ENCODE data around the gene PCDHGC3.

PCDHGC3 gene

DNA sequence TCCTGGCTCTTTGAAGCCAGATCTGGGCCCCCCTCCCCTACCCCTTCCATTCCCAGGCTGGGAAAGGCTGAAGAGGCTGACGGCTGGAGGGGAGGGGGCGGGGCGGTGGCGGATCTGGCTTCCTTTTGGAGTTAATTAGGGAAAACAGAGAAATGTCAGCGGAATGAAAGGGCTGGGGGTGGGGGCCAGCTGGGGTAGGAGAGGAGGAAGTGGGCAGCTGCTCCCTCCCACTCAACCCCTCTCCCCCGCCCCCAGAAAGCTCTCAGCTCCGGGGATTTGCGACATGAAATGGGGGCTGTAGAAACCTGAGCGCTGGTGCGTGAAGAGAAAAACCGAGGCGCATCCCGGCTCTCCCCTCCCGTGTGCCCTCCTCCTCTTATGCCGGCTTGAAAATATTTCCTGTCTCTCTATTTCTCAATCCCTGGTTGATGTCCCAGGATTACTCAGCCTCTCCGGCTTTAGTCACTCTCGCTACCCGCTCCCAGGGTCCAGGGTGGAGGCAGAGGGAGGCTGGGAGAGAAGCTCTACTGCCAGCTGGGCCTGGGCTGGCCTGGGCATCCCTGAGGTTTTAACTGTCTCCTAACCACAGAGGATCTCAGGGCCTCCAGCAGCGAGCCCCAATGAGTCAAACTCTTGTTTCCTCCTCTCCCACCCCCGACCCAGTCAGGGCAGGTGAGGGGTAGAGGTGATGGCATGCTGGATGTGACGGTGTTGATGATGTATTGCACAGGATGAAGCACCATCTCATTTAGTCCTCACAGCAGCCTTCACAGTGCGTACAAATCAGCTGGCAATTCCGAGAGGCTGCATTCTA is 33.2 kb downstream of the PCDHGC3 start:
- DNase-seq: no peak

DNA sequence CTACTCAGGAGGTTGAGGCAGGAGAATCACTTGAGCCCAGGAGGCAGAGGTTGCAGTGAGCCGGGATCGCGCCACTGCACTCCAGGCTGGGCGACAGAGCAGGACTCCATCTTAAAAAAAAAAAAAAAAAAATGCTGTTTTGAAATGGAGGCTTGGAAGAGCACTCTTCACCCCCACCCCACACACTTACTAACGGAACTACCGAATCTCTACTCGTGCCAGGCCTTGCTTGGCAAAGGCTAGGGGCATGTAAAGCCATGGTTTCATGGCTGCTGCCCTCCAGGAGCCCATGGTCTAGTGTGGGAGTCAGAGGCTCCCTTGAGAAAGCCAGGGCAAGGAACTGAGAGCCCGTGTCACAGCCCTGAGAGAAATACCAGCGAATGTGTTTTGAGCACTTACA is 34.4 kb downstream of the PCDHGC3 start:
- no peak for DNase-seq

DNA sequence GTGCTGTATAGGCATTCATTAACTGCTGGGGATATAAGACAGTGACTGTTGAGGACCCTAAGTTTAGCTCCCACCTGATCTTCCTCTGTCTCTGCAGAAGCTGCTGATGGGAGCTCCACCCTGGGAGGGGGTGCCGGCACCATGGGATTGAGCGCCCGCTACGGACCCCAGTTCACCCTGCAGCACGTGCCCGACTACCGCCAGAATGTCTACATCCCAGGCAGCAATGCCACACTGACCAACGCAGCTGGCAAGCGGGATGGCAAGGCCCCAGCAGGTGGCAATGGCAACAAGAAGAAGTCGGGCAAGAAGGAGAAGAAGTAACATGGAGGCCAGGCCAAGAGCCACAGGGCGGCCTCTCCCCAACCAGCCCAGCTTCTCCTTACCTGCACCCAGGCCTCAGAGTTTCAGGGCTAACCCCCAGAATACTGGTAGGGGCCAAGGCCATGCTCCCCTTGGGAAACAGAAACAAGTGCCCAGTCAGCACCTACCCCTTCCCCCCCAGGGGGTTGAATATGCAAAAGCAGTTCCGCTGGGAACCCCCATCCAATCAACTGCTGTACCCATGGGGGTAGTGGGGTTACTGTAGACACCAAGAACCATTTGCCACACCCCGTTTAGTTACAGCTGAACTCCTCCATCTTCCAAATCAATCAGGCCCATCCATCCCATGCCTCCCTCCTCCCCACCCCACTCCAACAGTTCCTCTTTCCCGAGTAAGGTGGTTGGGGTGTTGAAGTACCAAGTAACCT is 35.3 kb downstream of the PCDHGC3 start:
- DNase-seq: no peak

DNA sequence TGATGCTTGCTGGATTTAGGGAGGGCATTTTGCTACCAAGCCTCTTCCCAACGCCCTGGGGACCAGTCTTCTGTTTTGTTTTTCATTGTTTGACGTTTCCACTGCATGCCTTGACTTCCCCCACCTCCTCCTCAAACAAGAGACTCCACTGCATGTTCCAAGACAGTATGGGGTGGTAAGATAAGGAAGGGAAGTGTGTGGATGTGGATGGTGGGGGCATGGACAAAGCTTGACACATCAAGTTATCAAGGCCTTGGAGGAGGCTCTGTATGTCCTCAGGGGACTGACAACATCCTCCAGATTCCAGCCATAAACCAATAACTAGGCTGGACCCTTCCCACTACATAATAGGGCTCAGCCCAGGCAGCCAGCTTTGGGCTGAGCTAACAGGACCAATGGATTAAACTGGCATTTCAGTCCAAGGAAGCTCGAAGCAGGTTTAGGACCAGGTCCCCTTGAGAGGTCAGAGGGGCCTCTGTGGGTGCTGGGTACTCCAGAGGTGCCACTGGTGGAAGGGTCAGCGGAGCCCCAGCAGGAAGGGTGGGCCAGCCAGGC is 36.1 kb downstream of the PCDHGC3 start:
- no peak for DNase-seq

DNA sequence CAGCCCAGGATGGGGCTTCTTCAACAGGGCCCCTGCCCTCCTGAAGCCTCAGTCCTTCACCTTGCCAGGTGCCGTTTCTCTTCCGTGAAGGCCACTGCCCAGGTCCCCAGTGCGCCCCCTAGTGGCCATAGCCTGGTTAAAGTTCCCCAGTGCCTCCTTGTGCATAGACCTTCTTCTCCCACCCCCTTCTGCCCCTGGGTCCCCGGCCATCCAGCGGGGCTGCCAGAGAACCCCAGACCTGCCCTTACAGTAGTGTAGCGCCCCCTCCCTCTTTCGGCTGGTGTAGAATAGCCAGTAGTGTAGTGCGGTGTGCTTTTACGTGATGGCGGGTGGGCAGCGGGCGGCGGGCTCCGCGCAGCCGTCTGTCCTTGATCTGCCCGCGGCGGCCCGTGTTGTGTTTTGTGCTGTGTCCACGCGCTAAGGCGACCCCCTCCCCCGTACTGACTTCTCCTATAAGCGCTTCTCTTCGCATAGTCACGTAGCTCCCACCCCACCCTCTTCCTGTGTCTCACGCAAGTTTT is 36.7 kb downstream of the PCDHGC3 start:
- DNase-seq: peak; percentile 84

DNA sequence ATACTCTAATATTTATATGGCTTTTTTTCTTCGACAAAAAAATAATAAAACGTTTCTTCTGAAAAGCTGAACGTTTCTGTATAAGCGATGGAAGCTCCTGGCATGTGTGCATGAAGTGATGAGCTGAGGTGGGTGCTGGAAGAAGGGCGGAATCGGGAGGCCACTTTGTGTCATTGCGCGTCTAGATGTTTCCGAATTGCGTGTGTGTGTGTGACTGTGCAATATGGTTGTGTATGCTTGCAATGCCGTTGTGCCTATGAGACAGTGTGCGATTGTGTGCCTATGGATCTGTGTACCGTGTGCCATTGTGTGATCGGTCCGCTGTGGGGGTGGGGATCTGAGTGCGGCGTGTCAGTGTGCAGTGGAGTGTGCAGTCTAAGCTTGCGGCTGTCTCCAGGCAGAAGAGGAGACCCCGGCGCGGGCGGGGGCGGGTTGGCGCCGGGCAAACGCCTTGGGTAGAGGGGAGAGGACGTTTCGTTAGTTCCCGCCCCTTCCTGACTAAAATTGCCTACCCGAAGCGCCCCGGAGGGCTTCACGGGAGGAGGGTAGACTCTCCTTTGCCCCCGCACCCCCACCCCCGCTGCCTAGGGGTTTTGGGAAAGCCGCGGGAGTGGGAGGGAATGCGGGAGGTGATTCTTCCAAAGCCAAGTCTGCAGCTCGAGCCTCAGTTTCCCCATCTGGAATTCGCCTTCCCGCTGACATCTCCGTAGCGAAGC is 37.3 kb downstream of the PCDHGC3 start:
- DNase-seq: peak; percentile 24

DNA sequence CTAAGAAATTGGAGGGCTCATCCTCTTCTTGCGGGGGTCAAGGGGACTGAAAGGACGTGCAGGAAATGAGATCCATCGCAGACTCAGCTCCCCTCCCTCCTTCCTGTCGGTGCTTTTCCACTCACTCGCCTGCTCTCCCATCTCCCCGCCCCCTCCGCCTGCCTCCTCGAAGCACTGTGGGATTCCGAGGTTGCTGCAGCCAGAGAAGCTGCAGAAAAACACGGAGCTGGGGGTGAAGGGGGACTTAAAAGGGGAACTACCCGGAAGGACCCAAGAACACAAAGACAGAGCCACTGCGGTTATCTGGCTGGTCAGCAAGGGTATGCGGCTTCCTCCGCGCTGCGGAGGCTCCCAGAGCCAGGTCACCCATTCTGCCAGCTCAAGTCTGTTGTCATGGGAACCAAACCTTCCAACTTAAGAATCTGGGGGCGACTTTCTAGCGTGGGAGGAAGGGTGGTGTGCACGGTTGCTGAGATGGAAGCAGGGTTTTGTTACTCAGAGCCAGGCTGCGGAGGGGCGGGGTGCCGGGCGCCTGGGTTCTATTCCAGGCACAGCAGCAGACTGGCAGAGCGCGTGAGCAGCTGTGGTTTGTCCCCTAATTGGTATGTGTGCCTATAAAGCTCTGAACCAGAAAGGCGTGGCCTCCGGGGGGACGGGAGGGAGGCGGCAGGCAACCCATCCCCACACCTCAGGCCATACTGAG is 38.0 kb downstream of the PCDHGC3 start:
- peak; percentile 32 for DNase-seq

DNA sequence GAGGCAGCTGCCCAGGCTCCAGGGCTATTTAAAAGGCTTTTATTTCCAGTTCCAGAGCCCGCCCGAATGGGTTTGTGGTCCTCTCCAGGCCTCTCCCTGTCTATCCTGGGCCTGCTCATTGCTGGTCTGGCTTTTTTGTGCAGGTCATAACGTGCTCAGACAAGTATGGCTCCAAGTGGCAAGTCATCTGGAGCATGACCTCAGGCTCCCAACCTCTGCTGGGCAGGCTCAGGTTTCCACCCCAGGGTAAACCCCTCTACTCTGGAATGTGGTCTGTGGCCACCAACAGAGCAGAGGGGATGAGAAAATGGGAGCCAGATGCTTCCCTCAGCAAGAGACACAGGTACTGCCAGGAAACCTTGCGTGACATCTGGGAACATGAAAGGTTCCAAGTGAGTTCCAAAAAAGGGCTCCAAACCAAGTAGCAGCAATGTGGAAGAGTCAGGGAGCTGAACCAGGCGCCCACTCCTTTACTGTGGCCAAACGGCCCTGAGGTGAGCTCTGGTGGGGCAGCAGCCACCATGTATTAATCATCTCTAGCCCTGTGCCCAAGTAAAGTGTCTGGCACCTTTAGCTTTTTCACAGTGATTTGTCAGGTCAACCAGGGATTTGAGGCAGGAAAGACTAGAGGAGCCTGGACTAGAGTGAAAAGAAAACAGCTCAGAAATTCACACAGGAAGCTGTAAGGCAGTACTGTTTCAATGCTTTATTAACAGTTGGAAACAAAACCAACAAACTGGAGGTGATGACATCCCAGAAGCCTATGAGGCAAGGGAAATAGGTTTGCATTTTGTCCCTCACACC is 38.8 kb downstream of the PCDHGC3 start:
- no peak for DNase-seq

DNA sequence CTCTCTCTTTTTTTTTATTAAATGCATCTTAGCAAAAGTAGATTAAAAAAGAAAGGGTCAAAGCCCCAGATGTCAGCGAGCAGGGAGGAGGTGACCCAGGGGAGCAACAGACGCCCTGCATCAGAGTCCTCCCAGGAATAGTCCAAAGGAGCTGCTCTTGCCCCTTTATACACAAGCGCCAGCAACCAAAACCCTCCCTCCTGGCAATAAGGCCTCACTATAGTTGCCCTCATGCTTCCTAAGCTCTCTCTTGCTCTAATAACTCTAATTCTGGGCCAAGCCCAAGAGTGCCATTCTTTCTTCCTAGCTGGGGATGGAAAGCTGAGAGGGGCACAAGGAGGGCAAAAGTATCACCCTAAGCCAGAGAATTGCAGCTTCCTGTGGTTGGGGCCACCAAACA is 39.4 kb downstream of the PCDHGC3 start:
- no peak for DNase-seq

DNA sequence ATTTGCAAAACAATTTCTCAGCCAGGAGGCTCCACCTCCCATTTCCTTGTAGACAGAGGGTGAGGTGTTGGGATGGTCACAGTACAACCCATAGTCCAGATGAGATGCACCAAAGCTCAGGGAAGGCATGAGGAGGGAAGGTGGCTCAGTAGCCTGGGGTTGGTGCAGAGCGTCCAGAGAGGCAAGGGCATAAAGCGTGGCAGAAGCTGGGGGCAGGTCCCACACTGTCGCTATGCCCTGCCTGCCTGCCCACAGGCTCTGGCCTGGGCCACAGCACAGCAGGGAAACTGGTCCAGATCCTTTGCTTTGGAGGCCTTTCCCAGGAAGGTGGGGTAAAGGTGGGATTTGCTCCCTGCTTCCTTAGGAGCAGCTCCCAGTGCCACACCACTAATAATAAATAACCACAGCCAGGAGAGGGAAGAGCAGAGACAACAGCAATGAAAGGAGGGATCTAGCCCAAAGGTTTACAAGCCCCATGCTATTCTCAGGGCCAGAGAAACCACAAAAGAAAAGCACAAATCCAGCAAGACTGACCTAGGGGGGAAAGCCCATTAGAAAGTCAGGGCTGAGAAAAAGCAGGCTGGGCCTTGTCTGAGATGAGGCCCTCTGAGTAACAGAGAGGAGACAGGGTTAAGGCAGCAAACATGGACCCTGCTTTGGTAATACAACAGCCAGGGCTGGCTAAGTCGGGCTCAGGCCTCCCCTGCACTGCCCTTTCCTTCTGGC is 40.3 kb downstream of the PCDHGC3 start:
- no peak for DNase-seq

DNA sequence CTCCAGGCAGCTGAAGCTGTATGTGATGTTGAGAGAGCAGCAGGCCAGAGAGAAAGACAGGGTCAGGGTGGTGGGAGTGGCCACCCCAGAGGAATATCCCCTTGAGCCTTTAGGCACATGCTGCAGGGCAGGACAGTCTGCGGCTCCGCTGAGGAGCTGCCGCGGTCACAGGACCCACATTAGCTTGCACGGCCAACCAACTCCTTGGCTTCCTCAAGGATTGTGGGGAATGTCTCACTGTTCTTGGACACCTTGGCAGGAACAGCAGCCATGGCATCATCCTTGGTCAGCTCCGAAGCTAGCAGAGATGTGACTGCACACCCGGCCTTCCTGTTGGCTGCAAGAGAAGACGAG is 40.9 kb downstream of the PCDHGC3 start:
- DNase-seq: no peak

DNA sequence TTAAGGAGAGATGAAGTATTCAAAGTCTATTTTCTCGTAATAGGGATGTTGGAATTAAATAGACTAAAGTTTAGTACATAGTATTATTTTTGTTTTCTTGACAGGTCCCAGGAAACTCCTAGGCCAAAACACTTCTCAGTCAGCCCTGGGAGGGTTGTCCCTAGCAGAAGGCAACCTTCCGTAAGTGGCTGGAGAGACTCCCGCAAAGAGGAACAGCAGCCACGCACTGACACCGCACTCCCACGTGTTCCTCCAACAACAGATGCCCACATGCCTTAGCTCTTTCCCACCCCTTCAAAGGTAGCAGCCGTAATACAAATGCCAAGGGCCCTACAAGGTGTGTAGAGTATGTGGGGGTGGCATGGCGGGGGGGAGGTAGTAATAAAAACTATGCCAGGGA is 41.5 kb downstream of the PCDHGC3 start:
- no peak for DNase-seq

DNA sequence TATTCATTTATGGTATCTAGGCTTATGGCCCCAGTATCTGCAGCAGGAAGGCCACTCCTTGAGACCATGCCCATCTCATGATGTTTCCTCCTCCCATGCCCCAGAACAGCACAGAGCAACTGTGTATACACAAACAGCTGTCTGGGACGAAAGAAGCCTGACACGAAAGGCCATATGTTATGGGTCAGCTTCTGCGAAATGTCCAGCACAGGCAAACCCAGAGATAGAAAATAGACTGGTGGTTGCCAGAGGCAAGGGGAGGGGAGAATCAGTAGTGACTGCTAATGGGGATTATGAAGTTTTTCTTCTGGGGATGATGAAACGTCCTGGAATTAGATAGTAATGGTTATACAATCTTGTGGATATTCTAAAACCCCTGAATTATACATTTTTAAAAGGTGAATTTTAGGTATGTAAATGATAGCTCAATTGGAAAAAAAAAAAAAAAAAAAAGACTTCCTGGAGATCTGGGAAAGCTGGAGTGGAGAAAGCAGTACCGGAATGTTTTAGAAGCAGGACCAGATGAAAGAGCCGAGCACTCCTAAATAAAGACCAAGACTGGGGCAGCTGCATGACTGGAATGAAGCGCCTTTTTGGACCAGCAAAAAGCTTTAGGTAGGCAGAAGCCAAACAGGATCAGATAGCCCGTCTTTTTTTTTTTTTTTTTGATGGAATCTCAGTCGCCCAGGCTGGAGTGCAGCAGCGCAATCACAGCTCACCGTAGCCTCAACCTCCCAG is 42.3 kb downstream of the PCDHGC3 start:
- no peak for DNase-seq

DNA sequence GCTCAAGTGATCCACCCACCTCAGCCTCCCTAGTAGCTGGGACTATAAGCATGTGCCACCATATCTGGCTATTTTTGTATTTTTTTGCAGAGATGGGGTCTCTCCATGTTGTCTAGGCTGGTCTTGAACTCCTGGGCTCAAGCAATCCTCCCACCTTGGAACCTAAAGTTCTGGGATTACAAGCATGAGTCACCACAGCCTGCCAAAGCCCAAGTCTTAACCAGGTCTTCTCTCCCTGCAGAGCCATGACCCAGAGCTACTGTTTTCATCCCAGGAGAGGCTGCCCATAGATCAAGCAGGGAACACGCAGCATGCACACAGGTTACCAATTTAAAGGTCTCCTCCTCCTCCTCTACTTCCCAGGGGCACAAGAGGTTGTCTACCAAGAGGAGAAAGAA is 42.9 kb downstream of the PCDHGC3 start:
- DNase-seq: no peak

DNA sequence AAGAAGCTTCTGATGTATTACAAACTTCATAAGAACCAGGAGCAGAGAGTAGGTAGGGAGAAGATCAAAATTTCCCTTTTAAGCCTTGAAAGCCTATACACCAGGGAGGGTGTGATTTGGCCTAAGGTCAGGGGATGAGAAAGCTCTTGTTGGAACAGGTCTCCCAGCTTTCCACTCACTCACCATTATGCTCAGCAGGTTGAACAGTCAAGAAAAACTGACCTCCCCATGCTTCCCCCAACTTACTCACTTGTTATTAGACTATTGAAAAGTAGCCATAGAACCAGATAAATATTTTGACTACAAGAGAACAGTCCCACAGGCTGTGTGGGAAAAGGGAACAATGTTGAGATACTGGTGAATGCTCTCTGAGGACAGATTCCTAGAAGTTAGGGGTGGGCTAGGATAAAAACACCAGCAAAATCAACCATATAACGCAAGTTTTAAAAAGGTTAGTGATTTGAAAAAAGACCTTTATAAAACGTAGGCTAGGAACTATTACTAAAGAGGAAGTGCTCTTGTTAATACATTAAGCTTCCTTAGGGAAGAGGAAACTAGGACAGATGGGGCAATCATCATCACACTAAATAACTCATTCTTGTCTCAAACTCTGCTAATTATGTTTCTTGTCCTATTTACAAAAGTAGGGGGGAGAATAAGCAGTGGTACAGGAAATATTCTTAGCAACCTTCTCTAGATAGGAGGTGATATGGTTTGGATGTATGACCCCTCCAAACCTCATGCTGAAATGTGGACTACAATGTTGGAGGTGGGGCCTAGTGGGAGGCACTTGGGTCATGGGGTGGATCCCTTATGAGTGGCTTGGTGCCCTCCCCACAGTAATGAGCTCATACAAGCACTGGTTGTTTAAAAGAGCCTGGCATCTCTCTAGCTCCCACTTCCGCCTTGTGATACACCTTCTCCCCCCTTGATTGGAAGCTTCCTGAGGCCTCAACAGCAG is 44.1 kb downstream of the PCDHGC3 start:
- DNase-seq: no peak

DNA sequence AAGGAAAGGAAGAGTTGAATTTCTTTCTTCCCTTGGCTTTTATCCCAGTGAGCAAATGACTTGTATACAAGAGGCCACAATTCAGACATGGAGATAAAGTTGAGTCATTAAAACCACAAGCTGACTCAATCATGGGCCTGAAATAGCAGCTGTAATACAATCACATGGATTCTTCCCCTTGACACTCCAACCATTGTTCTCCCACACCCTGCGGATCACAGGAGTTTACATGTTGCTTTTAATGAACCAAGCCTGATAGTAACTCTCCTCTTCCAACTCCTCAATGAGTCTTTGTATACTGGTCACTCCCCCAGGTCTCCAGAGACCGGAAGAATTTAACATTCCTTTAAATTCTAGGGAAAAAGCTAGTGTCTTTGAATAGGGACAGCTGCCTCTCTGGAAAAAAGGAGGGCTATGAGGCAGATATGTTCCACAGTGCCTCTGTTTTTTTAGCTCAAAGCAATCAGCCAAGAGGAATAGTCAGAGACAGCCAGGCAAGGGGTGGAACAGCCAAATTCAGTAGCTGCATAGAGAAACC is 45.5 kb downstream of the PCDHGC3 start:
- no peak for DNase-seq

DNA sequence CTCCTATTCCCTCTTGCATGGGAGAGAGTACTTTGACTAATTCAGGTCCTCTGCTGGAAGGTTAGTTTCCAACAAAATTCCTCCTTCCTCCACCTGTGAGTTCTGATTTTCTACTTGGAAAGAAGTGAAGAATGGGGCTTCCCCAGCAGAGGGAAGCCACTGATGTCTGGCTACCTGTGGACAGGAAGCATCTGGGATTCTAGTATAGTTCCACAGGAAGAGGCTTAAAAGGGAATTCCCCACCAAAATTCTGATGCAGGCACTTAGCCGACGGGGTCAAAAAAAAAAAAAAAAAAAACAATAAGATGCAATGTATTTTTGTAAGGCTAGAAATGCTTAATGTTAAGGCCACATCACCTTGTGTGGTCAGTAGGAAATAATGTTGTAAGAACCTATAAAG is 46.5 kb downstream of the PCDHGC3 start:
- DNase-seq: no peak

DNA sequence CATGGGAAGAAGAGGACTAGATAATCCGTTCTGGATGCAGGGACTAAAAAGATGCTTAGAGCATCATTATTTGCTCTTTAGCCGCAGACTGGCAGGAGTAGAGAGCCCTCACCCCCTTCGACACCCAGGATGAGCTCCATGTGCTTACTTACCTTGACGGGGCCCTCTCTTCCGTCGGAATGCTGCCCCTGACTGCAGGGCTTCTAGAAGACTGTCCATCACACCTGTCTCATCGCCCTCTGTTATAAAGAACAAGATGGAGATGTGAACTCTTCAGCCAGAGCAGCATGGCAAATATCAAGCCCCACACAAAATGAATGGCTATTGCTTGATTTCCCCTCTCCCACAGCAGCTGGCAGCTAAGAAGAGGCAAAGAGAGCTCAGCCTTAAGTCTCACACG is 48.2 kb downstream of the PCDHGC3 start:
- no peak for DNase-seq

Data from CD4-positive, alpha-beta T cell treated with Interleukin-12 subunit alpha and Interleukin-12 subunit beta, for 1 hour (primary cell).